ENCODE data around the gene FSTL4.

The FSTL4 gene

DNA sequence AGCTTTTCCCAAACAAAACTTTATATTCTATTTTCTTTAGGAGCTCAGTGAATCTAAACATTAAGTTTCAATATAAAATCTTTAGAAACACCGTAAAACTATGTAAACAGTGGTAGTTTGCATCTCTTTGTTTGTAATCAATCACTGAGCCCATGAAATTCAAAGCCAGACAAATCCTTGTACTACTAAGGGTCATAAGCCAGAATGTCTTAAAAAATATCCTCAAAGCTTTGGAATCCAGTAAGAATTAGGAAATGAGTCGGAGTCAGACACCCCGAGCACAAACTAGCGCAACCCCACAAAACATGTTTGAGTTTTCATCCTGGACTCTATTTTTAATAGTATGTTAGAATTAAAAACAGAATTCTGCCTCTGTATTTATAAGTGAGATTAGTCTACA is 406.7 kb downstream of the FSTL4 start:
- no peak for DNase-seq (ENCODE audit: low read depth, low spot score)
- no peak overlapping the region for H3K4me3 ChIP-seq (ENCODE audit: low read depth, low read length)
- CTCF ChIA-PET: no interaction called here
- TF ChIP-seq, protein P1, sequence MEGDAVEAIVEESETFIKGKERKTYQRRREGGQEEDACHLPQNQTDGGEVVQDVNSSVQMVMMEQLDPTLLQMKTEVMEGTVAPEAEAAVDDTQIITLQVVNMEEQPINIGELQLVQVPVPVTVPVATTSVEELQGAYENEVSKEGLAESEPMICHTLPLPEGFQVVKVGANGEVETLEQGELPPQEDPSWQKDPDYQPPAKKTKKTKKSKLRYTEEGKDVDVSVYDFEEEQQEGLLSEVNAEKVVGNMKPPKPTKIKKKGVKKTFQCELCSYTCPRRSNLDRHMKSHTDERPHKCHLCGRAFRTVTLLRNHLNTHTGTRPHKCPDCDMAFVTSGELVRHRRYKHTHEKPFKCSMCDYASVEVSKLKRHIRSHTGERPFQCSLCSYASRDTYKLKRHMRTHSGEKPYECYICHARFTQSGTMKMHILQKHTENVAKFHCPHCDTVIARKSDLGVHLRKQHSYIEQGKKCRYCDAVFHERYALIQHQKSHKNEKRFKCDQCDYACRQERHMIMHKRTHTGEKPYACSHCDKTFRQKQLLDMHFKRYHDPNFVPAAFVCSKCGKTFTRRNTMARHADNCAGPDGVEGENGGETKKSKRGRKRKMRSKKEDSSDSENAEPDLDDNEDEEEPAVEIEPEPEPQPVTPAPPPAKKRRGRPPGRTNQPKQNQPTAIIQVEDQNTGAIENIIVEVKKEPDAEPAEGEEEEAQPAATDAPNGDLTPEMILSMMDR (IDR thresholded peaks at IDR 0.05; ENCODE audit: insufficient read depth, low read length, missing control alignments): no peak
- POLR2A ChIA-PET: no interaction called here

DNA sequence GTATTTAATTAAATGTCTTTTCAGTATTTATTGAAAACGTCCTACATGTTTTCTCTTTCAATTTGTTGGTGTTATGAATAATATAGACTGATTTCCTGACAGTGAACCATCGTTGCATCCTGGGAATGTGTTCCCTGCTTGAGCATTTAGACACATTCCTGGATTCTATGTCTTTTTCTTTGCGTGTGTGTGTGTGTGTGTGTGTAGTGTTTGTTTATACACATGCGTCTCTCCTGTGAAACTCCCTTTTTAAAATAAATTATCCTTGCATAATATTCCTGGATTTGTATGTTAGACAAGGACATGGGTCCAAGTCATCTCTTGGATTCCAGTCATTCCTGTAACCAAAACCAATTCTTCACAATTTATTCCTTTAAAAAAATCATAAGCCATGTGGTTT is 407.1 kb downstream of the FSTL4 start:
- POLR2A ChIA-PET: no interaction called here
- H3K4me3 ChIP-seq (ENCODE audit: low read depth, low read length): no peak overlapping the region
- TF ChIP-seq, protein P1 (IDR thresholded peaks at IDR 0.05; ENCODE audit: insufficient read depth, low read length, missing control alignments): no peak
- DNase-seq (ENCODE audit: low read depth, low spot score): no peak
- CTCF ChIA-PET: no interaction called here

DNA sequence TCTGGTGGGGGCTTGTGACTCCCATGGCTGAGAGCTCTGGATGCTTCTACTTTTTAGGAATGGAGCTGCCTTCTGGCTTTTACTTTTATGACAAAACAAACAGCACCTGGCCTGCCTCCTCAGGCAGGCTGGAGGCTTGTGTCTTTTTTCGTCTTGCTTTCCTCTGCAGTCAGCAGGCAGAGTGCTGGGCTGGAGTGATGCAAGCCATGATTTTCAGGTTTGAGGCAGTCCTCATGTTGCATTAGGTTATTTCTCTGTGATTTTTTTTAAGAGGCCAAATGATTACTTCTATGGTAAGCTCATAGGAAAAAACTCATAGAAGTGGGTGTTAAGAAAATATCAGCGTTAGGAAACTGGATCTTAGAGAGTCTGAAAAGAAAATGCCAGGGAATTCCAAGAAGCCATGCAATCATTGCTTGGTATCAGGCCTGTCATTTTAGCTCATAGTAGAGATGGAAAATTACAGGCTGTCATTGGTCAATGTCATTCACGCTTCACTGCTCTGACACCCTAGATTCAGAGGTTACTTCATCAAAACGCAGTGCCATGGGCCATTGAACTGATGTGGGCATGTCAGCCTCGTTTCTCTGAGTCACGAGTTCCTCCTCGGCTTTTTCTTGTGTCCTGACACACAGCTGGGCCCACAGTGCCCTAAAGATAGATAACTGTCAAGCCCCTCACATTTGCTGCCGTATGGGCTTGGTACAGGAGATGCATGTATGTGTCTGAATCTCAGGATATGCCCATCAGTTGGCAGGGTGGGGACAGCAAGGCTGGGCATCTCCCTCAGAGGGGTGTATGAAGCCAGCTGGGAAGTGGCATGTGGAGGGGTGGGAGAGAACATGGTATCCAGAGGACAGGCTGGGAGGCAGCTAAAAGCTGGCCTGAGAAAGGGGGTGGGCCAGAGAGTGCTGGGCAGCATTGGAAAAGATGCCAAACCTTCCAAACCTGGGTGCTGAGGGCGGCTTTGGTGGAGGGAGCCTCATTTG is 408.7 kb downstream of the FSTL4 start:
- POLR2A ChIA-PET: no interaction called here
- DNase-seq (ENCODE audit: low read depth, low spot score): no peak
- CTCF ChIA-PET: no interaction called here
- TF ChIP-seq, protein P1 (IDR thresholded peaks at IDR 0.05; ENCODE audit: insufficient read depth, low read length, missing control alignments): no peak
- H3K4me3 ChIP-seq (ENCODE audit: low read depth, low read length): no peak overlapping the region

DNA sequence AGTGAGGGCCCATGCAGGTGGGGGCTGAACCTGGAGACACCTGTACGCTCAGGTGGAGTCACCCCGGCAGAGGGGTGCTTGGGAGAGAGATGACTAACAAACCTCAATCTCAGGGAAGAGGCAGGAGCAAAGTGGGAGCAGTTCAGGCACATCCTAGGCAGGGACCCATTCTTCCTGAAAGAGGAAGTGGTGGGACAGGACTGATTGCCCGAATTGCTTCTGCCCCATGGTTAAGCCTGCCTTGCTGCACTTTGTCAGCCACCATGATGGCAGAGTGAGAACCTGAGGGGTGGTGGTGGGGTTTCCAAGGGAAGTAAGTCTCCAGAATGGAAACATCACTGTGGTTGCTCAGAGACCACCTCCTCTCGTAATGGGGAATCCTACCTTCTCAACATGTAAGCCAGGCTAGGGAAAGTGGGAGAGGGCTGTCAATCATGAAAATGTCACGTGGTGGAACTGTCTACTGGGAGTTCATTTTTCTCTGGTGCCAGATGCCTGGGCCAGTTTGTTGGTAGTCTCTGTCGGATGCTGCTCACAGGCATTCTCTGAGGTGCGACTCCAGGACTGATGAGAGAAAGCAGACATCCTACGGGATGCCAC is 410.2 kb downstream of the FSTL4 start:
- CTCF ChIA-PET: no interaction called here
- TF ChIP-seq, protein P1 (IDR thresholded peaks at IDR 0.05; ENCODE audit: insufficient read depth, low read length, missing control alignments): no peak
- DNase-seq (ENCODE audit: low read depth, low spot score): no peak
- no peak overlapping the region for H3K4me3 ChIP-seq (ENCODE audit: low read depth, low read length)
- POLR2A ChIA-PET: no interaction called here

DNA sequence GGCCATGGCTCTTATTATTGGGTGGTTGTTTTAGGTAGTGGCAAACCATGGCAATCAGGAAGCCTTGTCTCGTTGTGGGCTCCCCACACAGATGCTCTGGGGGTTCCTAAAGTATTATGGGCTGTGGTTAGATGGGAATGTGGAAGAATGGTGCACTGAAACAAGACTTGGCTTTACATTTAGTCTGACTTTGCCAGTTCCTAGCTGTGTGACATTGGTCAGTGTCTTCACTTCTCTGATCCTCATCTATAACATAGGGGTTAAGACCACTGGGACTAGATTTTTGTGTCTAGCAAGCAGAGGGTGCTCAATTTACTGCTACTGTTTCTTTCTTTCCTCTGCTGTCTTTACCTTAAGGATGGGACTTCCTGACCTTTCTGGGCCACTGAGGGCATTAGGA is 411.0 kb downstream of the FSTL4 start:
- POLR2A ChIA-PET: no interaction called here
- DNase-seq (ENCODE audit: low read depth, low spot score): no peak
- CTCF ChIA-PET: no interaction called here
- TF ChIP-seq, protein P1 (IDR thresholded peaks at IDR 0.05; ENCODE audit: insufficient read depth, low read length, missing control alignments): no peak
- H3K4me3 ChIP-seq (ENCODE audit: low read depth, low read length): no peak overlapping the region

DNA sequence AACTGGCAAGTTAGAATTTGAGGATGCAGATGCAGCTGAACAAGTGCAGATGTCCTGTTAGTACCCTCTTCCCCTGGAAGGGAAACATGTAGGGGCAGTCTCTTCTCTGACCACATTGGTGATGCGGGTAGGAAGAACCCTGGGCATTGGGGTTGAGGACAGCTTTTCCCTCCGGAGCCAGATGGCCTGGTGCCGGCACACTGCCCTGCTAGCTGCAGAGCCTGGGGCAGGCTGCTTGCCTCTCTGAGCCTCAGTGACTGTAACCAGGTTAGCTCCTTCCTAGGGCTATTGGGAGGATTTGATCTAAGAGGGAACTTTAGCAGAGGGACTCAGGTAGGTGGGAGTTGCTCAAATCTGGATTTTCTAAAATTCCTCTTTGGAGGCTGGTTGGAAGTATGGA is 412.1 kb downstream of the FSTL4 start:
- DNase-seq (ENCODE audit: low read depth, low spot score): no peak
- POLR2A ChIA-PET: no interaction called here
- CTCF ChIA-PET: no interaction called here
- TF ChIP-seq, protein P1 (IDR thresholded peaks at IDR 0.05; ENCODE audit: insufficient read depth, low read length, missing control alignments): no peak
- no peak overlapping the region for H3K4me3 ChIP-seq (ENCODE audit: low read depth, low read length)
